GM12801 (cell line): ENCODE data around the gene PRICKLE2.

Source experiments
- CTCF ChIP-seq: IDR thresholded peaks from one replicate; pipeline ENCODE4 v1.5.1; 2011; ENCODE audit warnings: control low read depth; ENCODE audit not compliant: insufficient read length; ENCODE audit errors: extremely low read depth

PRICKLE2 gene

GRCh38 chr3:64216274-64217147 is 8.8 kb downstream of the PRICKLE2 start:
- no peak for TF ChIP-seq CTCF

- no peak for TF ChIP-seq CTCF
Observed at GRCh38 chr3:64215559-64215958, 9.7 kb downstream of the PRICKLE2 start.

- TF ChIP-seq CTCF, result no peak
Observed at GRCh38 chr3:64215103-64215502, 10.2 kb downstream of the PRICKLE2 start.

- no peak for TF ChIP-seq CTCF
Observed at GRCh38 chr3:64214381-64215018, 10.8 kb downstream of the PRICKLE2 start.

- no peak for TF ChIP-seq CTCF
Observed at GRCh38 chr3:64213962-64214379, 11.3 kb downstream of the PRICKLE2 start.

- no peak for TF ChIP-seq CTCF
Observed at GRCh38 chr3:64213224-64213878, 11.9 kb downstream of the PRICKLE2 start.

- TF ChIP-seq CTCF, result no peak
Observed at GRCh38 chr3:64209866-64210621, 15.2 kb downstream of the PRICKLE2 start.
